Measurements from ENCODE around the gene SMYD2. TPM values are rescaled to one million over a fixed set of nuclear protein-coding genes. Genes with fewer than 3 reads are reported as not detected.

The SMYD2 gene
- polyA plus RNA-seq, 4 donors: 20.8 to 39.0 (median 21.3) TPM

- 94 to 95% (median 95%) methylated on average over 4 of the region's 4 CpGs for WGBS, 3 donors
- no peak overlapping the region for H3K4me3 ChIP-seq (ENCODE audit: low read depth in 1 of 3, low read length in 3 of 3)
- no peak for FAIRE-seq
Measured at GRCh38 chr1:214335567-214335966, 54.6 kb downstream of the SMYD2 start.

GRCh38 chr1:214337015-214337414, 56.1 kb downstream of the SMYD2 start:
- WGBS, 3 donors: 48 to 73% (median 73%) methylated on average over 2 of the region's 2 CpGs
- Histone ChIP-seq H3K9me3 (ENCODE audit: control insufficient read depth in 2 of 2, insufficient read depth in 1 of 2, low read depth in 1 of 2, low read length in 1 of 2) (no peaks in the 10 kb centered on the region), H3K4me3 (ENCODE audit: low read depth in 1 of 3, low read length in 3 of 3) (no peak overlapping the region), H3K36me3 (ENCODE audit: control insufficient read depth in 3 of 3, insufficient read depth in 2 of 3, low read depth in 1 of 3, low read length in 3 of 3) (peaks cover 0 to 39% (median 1%) of the 10 kb centered on the region in 3 donors), H3K4me1 (ENCODE audit: control insufficient read depth in 3 of 3, insufficient read depth in 2 of 3, low read depth in 1 of 3, low read length in 2 of 3) (no peaks in the 10 kb centered on the region), H3K27ac (ENCODE audit: low read depth in 1 of 3, low read length in 2 of 3) (no peak overlapping the region), H3K27me3 (ENCODE audit: control insufficient read depth in 3 of 3, insufficient read depth in 3 of 3, low read length in 3 of 3) (no peaks in the 10 kb centered on the region)
- FAIRE-seq: no peak
- DNase-seq: no peak

More at GRCh38 chr1:214335567-214335966, 54.6 kb downstream of the SMYD2 start:
- DNase-seq: no peak
- H3K36me3 ChIP-seq (ENCODE audit: control insufficient read depth in 3 of 3, insufficient read depth in 2 of 3, low read depth in 1 of 3, low read length in 3 of 3): peaks cover 0 to 48% (median 1%) of the 10 kb centered on the region in 3 donors
- H3K27ac ChIP-seq (ENCODE audit: low read depth in 1 of 3, low read length in 2 of 3): no peak overlapping the region
- no peaks in the 10 kb centered on the region for H3K4me1 ChIP-seq (ENCODE audit: control insufficient read depth in 3 of 3, insufficient read depth in 2 of 3, low read depth in 1 of 3, low read length in 2 of 3)
- no peaks in the 10 kb centered on the region for H3K9me3 ChIP-seq (ENCODE audit: control insufficient read depth in 2 of 2, insufficient read depth in 1 of 2, low read depth in 1 of 2, low read length in 1 of 2)
- no peaks in the 10 kb centered on the region for H3K27me3 ChIP-seq (ENCODE audit: control insufficient read depth in 3 of 3, insufficient read depth in 3 of 3, low read length in 3 of 3)

- H3K4me3 ChIP-seq (ENCODE audit: low read depth in 1 of 3, low read length in 3 of 3): no peak overlapping the region
- H3K27ac ChIP-seq (ENCODE audit: low read depth in 1 of 3, low read length in 2 of 3): peak overlapping the region in 1 of 3 donors; percentile 47
- peaks cover 0 to 35% (median 1%) of the 10 kb centered on the region in 3 donors for H3K36me3 ChIP-seq (ENCODE audit: control insufficient read depth in 3 of 3, insufficient read depth in 2 of 3, low read depth in 1 of 3, low read length in 3 of 3)
- H3K4me1 ChIP-seq (ENCODE audit: control insufficient read depth in 3 of 3, insufficient read depth in 2 of 3, low read depth in 1 of 3, low read length in 2 of 3): no peaks in the 10 kb centered on the region
- DNase-seq (no peak), FAIRE-seq (no peak)
- no peaks in the 10 kb centered on the region for H3K9me3 ChIP-seq (ENCODE audit: control insufficient read depth in 2 of 2, insufficient read depth in 1 of 2, low read depth in 1 of 2, low read length in 1 of 2)
- 65 to 84% (median 78%) methylated on average over 6 of the region's 6 CpGs for WGBS, 3 donors
- H3K27me3 ChIP-seq (ENCODE audit: control insufficient read depth in 3 of 3, insufficient read depth in 3 of 3, low read length in 3 of 3): no peaks in the 10 kb centered on the region
Measured at GRCh38 chr1:214337511-214337910, 56.6 kb downstream of the SMYD2 start.

GRCh38 chr1:214338212-214338611, 57.3 kb downstream of the SMYD2 start:
- H3K9me3 ChIP-seq (ENCODE audit: control insufficient read depth in 2 of 2, insufficient read depth in 1 of 2, low read depth in 1 of 2, low read length in 1 of 2): no peaks in the 10 kb centered on the region
- FAIRE-seq: no peak
- H3K27ac ChIP-seq (ENCODE audit: low read depth in 1 of 3, low read length in 2 of 3): no peak overlapping the region
- H3K36me3 ChIP-seq (ENCODE audit: control insufficient read depth in 3 of 3, insufficient read depth in 2 of 3, low read depth in 1 of 3, low read length in 3 of 3): peaks cover 0 to 29% (median 1%) of the 10 kb centered on the region in 3 donors
- DNase-seq: no peak
- 73 to 90% (median 86%) methylated on average over 4 of the region's 4 CpGs for WGBS, 3 donors
- no peaks in the 10 kb centered on the region for H3K27me3 ChIP-seq (ENCODE audit: control insufficient read depth in 3 of 3, insufficient read depth in 3 of 3, low read length in 3 of 3)
- H3K4me3 ChIP-seq (ENCODE audit: low read depth in 1 of 3, low read length in 3 of 3): no peak overlapping the region
- no peaks in the 10 kb centered on the region for H3K4me1 ChIP-seq (ENCODE audit: control insufficient read depth in 3 of 3, insufficient read depth in 2 of 3, low read depth in 1 of 3, low read length in 2 of 3)

DNA sequence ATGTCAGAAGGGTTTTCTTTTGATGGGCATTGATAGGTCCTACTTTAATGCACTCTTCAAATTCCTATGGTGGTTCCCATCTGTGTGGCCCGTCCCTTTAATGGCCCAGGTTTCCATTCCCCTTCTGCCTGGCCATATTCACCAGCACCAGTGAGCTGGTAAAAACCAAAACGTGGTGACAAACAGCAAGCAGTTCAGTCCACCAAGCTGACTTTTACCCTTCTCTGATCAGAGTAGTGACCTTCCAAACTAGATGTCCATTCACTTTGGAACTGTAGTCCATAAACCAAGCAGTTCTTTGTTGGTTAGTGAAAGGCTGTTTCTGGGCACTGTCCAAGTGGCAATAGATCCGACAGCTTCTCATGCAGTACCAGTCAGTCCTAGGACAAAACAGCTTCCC, 60.5 kb downstream of the SMYD2 start:
- no peak overlapping the region for H3K4me3 ChIP-seq (ENCODE audit: low read depth in 1 of 3, low read length in 3 of 3)
- DNase-seq (no peak), FAIRE-seq (no peak)
- H3K9me3 ChIP-seq (ENCODE audit: control insufficient read depth in 2 of 2, insufficient read depth in 1 of 2, low read depth in 1 of 2, low read length in 1 of 2): peaks cover 0 to 15% of the 10 kb centered on the region in 2 donors
- H3K27me3 ChIP-seq (ENCODE audit: control insufficient read depth in 3 of 3, insufficient read depth in 3 of 3, low read length in 3 of 3): no peaks in the 10 kb centered on the region
- no peaks in the 10 kb centered on the region for H3K4me1 ChIP-seq (ENCODE audit: control insufficient read depth in 3 of 3, insufficient read depth in 2 of 3, low read depth in 1 of 3, low read length in 2 of 3)
- peaks cover 0 to 12% (median 1%) of the 10 kb centered on the region in 3 donors for H3K36me3 ChIP-seq (ENCODE audit: control insufficient read depth in 3 of 3, insufficient read depth in 2 of 3, low read depth in 1 of 3, low read length in 3 of 3)
- 91 to 93% (median 92%) methylated on average over 3 of the region's 3 CpGs for WGBS, 3 donors
- H3K27ac ChIP-seq (ENCODE audit: low read depth in 1 of 3, low read length in 2 of 3): no peak overlapping the region

GRCh38 chr1:214341932-214342331, 61.0 kb downstream of the SMYD2 start:
- no peak for DNase-seq
- no peak for FAIRE-seq

GRCh38 chr1:214342525-214342924, 61.6 kb downstream of the SMYD2 start:
- H3K9me3 ChIP-seq (ENCODE audit: control insufficient read depth in 2 of 2, insufficient read depth in 1 of 2, low read depth in 1 of 2, low read length in 1 of 2): peaks cover 0 to 17% of the 10 kb centered on the region in 2 donors
- H3K4me1 ChIP-seq (ENCODE audit: control insufficient read depth in 3 of 3, insufficient read depth in 2 of 3, low read depth in 1 of 3, low read length in 2 of 3): no peaks in the 10 kb centered on the region
- H3K27me3 ChIP-seq (ENCODE audit: control insufficient read depth in 3 of 3, insufficient read depth in 3 of 3, low read length in 3 of 3): no peaks in the 10 kb centered on the region
- H3K27ac ChIP-seq (ENCODE audit: low read depth in 1 of 3, low read length in 2 of 3): no peak overlapping the region
- peaks cover 0 to 7% (median 1%) of the 10 kb centered on the region in 3 donors for H3K36me3 ChIP-seq (ENCODE audit: control insufficient read depth in 3 of 3, insufficient read depth in 2 of 3, low read depth in 1 of 3, low read length in 3 of 3)
- no peak for FAIRE-seq
- H3K4me3 ChIP-seq (ENCODE audit: low read depth in 1 of 3, low read length in 3 of 3): no peak overlapping the region
- no peak for DNase-seq

More at GRCh38 chr1:214341932-214342331, 61.0 kb downstream of the SMYD2 start:
- Histone ChIP-seq H3K27ac (ENCODE audit: low read depth in 1 of 3, low read length in 2 of 3) (no peak overlapping the region), H3K4me3 (ENCODE audit: low read depth in 1 of 3, low read length in 3 of 3) (no peak overlapping the region), H3K36me3 (ENCODE audit: control insufficient read depth in 3 of 3, insufficient read depth in 2 of 3, low read depth in 1 of 3, low read length in 3 of 3) (peaks cover 0 to 12% (median 1%) of the 10 kb centered on the region in 3 donors), H3K27me3 (ENCODE audit: control insufficient read depth in 3 of 3, insufficient read depth in 3 of 3, low read length in 3 of 3) (no peaks in the 10 kb centered on the region), H3K4me1 (ENCODE audit: control insufficient read depth in 3 of 3, insufficient read depth in 2 of 3, low read depth in 1 of 3, low read length in 2 of 3) (no peaks in the 10 kb centered on the region), H3K9me3 (ENCODE audit: control insufficient read depth in 2 of 2, insufficient read depth in 1 of 2, low read depth in 1 of 2, low read length in 1 of 2) (peaks cover 0 to 17% of the 10 kb centered on the region in 2 donors)
- 79 to 85% (median 79%) methylated on average over 3 of the region's 3 CpGs for WGBS, 3 donors

DNA sequence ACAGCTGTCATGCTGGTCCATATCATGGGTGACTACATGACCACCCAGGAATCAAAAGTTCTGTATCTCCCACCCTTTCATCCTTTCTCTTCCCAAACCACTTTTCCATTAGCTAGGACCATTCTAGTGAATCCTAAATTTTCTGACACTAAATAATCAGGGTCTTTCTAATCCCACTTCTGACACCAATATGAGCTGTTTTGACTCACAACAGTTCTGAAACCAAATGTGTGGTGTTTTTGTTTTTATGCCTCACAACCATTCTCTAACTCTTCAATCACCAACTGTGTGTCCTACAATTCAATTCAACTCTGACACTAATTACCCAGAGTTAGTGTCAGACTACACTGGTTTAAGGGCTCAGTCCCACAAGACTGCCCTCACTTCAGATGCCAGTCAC, 63.9 kb downstream of the SMYD2 start:
- Histone ChIP-seq H3K27ac (ENCODE audit: low read depth in 1 of 3, low read length in 2 of 3) (no peak overlapping the region), H3K4me1 (ENCODE audit: control insufficient read depth in 3 of 3, insufficient read depth in 2 of 3, low read depth in 1 of 3, low read length in 2 of 3) (no peaks in the 10 kb centered on the region), H3K4me3 (ENCODE audit: low read depth in 1 of 3, low read length in 3 of 3) (no peak overlapping the region), H3K36me3 (ENCODE audit: control insufficient read depth in 3 of 3, insufficient read depth in 2 of 3, low read depth in 1 of 3, low read length in 3 of 3) (peaks cover 0 to 2% (median 0%) of the 10 kb centered on the region in 3 donors), H3K27me3 (ENCODE audit: control insufficient read depth in 3 of 3, insufficient read depth in 3 of 3, low read length in 3 of 3) (no peaks in the 10 kb centered on the region), H3K9me3 (ENCODE audit: control insufficient read depth in 2 of 2, insufficient read depth in 1 of 2, low read depth in 1 of 2, low read length in 1 of 2) (peaks cover 0 to 17% of the 10 kb centered on the region in 2 donors)
- FAIRE-seq (no peak), DNase-seq (no peak)

DNA sequence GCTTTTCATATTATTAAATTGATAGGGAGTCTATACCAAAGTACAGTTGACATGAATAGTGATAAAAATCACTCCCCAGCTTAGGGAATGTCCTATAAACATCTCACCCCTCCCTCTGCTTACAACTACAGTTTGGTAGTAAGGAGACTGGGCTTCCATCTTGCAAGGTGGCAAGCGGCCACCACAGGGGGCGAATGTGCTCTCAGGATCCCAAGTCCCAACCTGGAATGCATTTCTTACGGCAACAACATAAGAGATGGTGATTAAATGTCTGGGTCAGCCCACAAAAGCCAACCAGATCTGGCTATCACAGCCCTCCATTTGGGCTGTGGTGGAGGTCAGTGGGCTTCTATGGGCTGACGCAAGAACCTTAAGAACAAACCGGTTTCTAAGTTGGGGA, 68.0 kb downstream of the SMYD2 start:
- DNase-seq (no peak), FAIRE-seq (no peak)
- H3K27me3 ChIP-seq (ENCODE audit: control insufficient read depth in 3 of 3, insufficient read depth in 3 of 3, low read length in 3 of 3): no peaks in the 10 kb centered on the region
- WGBS, 3 donors: 96 to 98% (median 96%) methylated on average over 5 of the region's 5 CpGs
- H3K4me1 ChIP-seq (ENCODE audit: control insufficient read depth in 3 of 3, insufficient read depth in 2 of 3, low read depth in 1 of 3, low read length in 2 of 3): no peaks in the 10 kb centered on the region
- peaks cover 0 to 5% (median 1%) of the 10 kb centered on the region in 3 donors for H3K36me3 ChIP-seq (ENCODE audit: control insufficient read depth in 3 of 3, insufficient read depth in 2 of 3, low read depth in 1 of 3, low read length in 3 of 3)
- no peak overlapping the region for H3K27ac ChIP-seq (ENCODE audit: low read depth in 1 of 3, low read length in 2 of 3)
- H3K9me3 ChIP-seq (ENCODE audit: control insufficient read depth in 2 of 2, insufficient read depth in 1 of 2, low read depth in 1 of 2, low read length in 1 of 2): peaks cover 0 to 17% of the 10 kb centered on the region in 2 donors
- H3K4me3 ChIP-seq (ENCODE audit: low read depth in 1 of 3, low read length in 3 of 3): no peak overlapping the region
